NCI-H128 (cell line): ENCODE data around the gene ALPI.
"Not testable (repeated sequence)": the region's sequence is repeated elsewhere in the genome, so short reads cannot be mapped to it uniquely, and the experiment has no call there.

Experiments
- DNase-seq: peaks from one replicate; lab custom pipeline; 2025; ENCODE audit not compliant: unreplicated experiment; lab: John Stamatoyannopoulos, UW

ALPI gene

GRCh38 chr2:232455426-232456255 lies at the start of gene ALPI:
Gene ALPI, plus strand, starts transcription at chr2:232456153. Its CDS starts 47 bp downstream, at chr2:232456200.
- no peak for DNase-seq

GRCh38 chr2:232406556-232407310 lies 49.2 kb upstream of the ALPI start, which contains the start of gene ALPG:
Gene ALPG, plus strand, starts transcription at chr2:232406844. Its CDS starts 51 bp downstream, at chr2:232406895.
- DNase-seq, result no peak

GRCh38 chr2:232407428-232408150 lies 48.4 kb upstream of the ALPI start:
- not testable (repeated sequence) for DNase-seq

GRCh38 chr2:232408269-232408668 lies 47.7 kb upstream of the ALPI start:
- DNase-seq, result not testable (repeated sequence)

GRCh38 chr2:232409617-232410016 lies 46.3 kb upstream of the ALPI start:
- DNase-seq, result not testable (repeated sequence)

- DNase-seq, result no peak
Observed at GRCh38 chr2:232410238-232410900, 45.6 kb upstream of the ALPI start.

GRCh38 chr2:232411901-232412629 lies 43.9 kb upstream of the ALPI start:
- DNase-seq, result no peak

GRCh38 chr2:232412986-232413385 lies 43.0 kb upstream of the ALPI start:
- no peak for DNase-seq

GRCh38 chr2:232415138-232415690 lies 40.7 kb upstream of the ALPI start:
- DNase-seq, result no peak

GRCh38 chr2:232415736-232416520 lies 40.0 kb upstream of the ALPI start:
- no peak for DNase-seq

- DNase-seq, result no peak
Observed at GRCh38 chr2:232416521-232417470, 39.2 kb upstream of the ALPI start.

GRCh38 chr2:232417489-232417888 lies 38.5 kb upstream of the ALPI start:
- DNase-seq, result no peak

- no peak for DNase-seq
Observed at GRCh38 chr2:232418056-232418455, 37.9 kb upstream of the ALPI start.

GRCh38 chr2:232418466-232419244 lies 37.3 kb upstream of the ALPI start:
- DNase-seq, result no peak

- no peak for DNase-seq
Observed at GRCh38 chr2:232419245-232420072, 36.5 kb upstream of the ALPI start.

GRCh38 chr2:232420073-232420454 lies 35.9 kb upstream of the ALPI start:
- no peak for DNase-seq
